GM21528 (cell line): ENCODE data around the gene LTC4S.
"Not testable (repeated sequence)": the region's sequence is repeated elsewhere in the genome, so short reads cannot be mapped to it uniquely, and the experiment has no call there.

ENCODE experiments used
- ATAC-seq: cut with Tn5 transposase; IDR thresholded peaks from one replicate; pipeline ENCODE4 v1.9.1; 2021; ENCODE audit warnings: mild to moderate bottlenecking, moderate library complexity; ENCODE audit not compliant: unreplicated experiment, low FRiP score

LTC4S gene

GRCh38 chr5:179768326-179769085 lies 25.3 kb upstream of the LTC4S start:
- ATAC-seq, result no peak

- ATAC-seq, result no peak
Measured at GRCh38 chr5:179769271-179769670, 24.5 kb upstream of the LTC4S start.

- no peak for ATAC-seq
Measured at GRCh38 chr5:179769796-179770195, 24.0 kb upstream of the LTC4S start.

- no peak for ATAC-seq
Measured at GRCh38 chr5:179771311-179771895, 22.4 kb upstream of the LTC4S start.

GRCh38 chr5:179772351-179772750 lies 21.4 kb upstream of the LTC4S start:
- ATAC-seq, result no peak

GRCh38 chr5:179773686-179774040 lies 20.1 kb upstream of the LTC4S start:
- ATAC-seq, result no peak

- ATAC-seq, result no peak
Measured at GRCh38 chr5:179774442-179774841, 19.3 kb upstream of the LTC4S start.

- no peak for ATAC-seq
Measured at GRCh38 chr5:179776411-179776938, 17.3 kb upstream of the LTC4S start.

- ATAC-seq, result no peak
Measured at GRCh38 chr5:179777456-179777855, 16.3 kb upstream of the LTC4S start.

GRCh38 chr5:179777909-179778308 lies 15.9 kb upstream of the LTC4S start:
- no peak for ATAC-seq

- ATAC-seq, result no peak
Measured at GRCh38 chr5:179778591-179778990, 15.2 kb upstream of the LTC4S start.

GRCh38 chr5:179779826-179780225 lies 14.0 kb upstream of the LTC4S start:
- no peak for ATAC-seq

- no peak for ATAC-seq
Measured at GRCh38 chr5:179780362-179780761, 13.4 kb upstream of the LTC4S start.

GRCh38 chr5:179781846-179782245 lies 11.9 kb upstream of the LTC4S start:
- no peak for ATAC-seq

- ATAC-seq, result no peak
Measured at GRCh38 chr5:179783128-179783527, 10.7 kb upstream of the LTC4S start.

GRCh38 chr5:179786861-179787260 lies 6.9 kb upstream of the LTC4S start:
- no peak for ATAC-seq

GRCh38 chr5:179788193-179788854 lies 5.5 kb upstream of the LTC4S start:
- no peak for ATAC-seq

- not testable (repeated sequence) for ATAC-seq
Measured at GRCh38 chr5:179789278-179789677, 4.5 kb upstream of the LTC4S start.

GRCh38 chr5:179791881-179792611 lies 1.7 kb upstream of the LTC4S start:
- no peak for ATAC-seq

GRCh38 chr5:179792612-179793467 lies 946 bp upstream of the LTC4S start:
- no peak for ATAC-seq
